ENCODE results near the gene MYO5C. TPM values are rescaled to one million over a fixed set of nuclear protein-coding genes. Genes with fewer than 3 reads are reported as not detected.

The MYO5C gene
- total RNA-seq, 6 donors from 2014 or later: 59.9 to 128 (median 84.5) TPM

DNA sequence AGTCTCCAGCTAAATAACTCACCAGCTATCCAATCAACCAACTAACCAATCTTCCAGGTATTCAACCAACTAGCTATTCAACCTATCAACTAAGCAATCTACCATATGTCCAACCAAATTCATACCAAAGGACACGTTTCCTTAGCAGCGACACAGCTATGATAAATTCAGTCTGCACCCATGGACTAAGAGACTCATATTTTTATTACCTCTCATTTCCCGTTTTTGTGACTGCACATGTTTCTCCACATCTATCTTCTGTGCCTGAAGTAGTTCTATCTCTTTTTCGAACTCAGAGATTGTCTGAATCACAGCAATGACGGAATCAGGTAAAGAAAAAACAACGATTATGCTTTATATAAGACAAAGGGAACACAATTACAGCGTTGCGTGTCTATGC lies 70.4 kb downstream of the MYO5C start:
- Histone ChIP-seq H3K36me3 (peaks cover 0 to 9% (median 4%) of the 10 kb centered on the region in 4 donors), H3K9me3 (no peaks in the 10 kb centered on the region), H3K4me3 (no peak overlapping the region), H3K27me3 (no peaks in the 10 kb centered on the region), H3K4me1 (no peaks in the 10 kb centered on the region), H3K27ac (no peak overlapping the region)
- ATAC-seq (ENCODE audit: low FRiP score in 2 of 2) (no peak), DNase-seq (no peak)
- TF ChIP-seq, protein P1, sequence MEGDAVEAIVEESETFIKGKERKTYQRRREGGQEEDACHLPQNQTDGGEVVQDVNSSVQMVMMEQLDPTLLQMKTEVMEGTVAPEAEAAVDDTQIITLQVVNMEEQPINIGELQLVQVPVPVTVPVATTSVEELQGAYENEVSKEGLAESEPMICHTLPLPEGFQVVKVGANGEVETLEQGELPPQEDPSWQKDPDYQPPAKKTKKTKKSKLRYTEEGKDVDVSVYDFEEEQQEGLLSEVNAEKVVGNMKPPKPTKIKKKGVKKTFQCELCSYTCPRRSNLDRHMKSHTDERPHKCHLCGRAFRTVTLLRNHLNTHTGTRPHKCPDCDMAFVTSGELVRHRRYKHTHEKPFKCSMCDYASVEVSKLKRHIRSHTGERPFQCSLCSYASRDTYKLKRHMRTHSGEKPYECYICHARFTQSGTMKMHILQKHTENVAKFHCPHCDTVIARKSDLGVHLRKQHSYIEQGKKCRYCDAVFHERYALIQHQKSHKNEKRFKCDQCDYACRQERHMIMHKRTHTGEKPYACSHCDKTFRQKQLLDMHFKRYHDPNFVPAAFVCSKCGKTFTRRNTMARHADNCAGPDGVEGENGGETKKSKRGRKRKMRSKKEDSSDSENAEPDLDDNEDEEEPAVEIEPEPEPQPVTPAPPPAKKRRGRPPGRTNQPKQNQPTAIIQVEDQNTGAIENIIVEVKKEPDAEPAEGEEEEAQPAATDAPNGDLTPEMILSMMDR (IDR thresholded peaks at IDR 0.05): no peak
- TF ChIP-seq POLR2A (IDR thresholded peaks at IDR 0.05): no peak
- TF ChIP-seq EP300 (IDR thresholded peaks at IDR 0.05): no peak
- TF ChIP-seq POLR2AphosphoS5 (IDR thresholded peaks at IDR 0.05): no peak
- WGBS, 2 donors: 83 to 87% methylated on average over 8 of the region's 8 CpGs

GRCh38 chr15:52224211-52224610 lies 71.4 kb downstream of the MYO5C start:
- no peak overlapping the region for H3K4me3 ChIP-seq
- WGBS, 2 donors: 89 to 91% methylated on average over 4 of the region's 4 CpGs
- no peak overlapping the region for H3K27ac ChIP-seq
- no peaks in the 10 kb centered on the region for H3K27me3 ChIP-seq
- no peak for TF ChIP-seq POLR2AphosphoS5 (IDR thresholded peaks at IDR 0.05)
- TF ChIP-seq POLR2A (IDR thresholded peaks at IDR 0.05): no peak
- TF ChIP-seq, protein P1 (IDR thresholded peaks at IDR 0.05): no peak
- no peak for TF ChIP-seq EP300 (IDR thresholded peaks at IDR 0.05)
- no peaks in the 10 kb centered on the region for H3K9me3 ChIP-seq
- no peak for DNase-seq
- H3K4me1 ChIP-seq: no peaks in the 10 kb centered on the region
- H3K36me3 ChIP-seq: peaks cover 0 to 12% (median 4%) of the 10 kb centered on the region in 4 donors
- ATAC-seq (ENCODE audit: low FRiP score in 2 of 2): no peak

GRCh38 chr15:52221730-52222129 lies 73.9 kb downstream of the MYO5C start:
- WGBS, 2 donors: 80 to 84% methylated on average over 5 of the region's 5 CpGs
- DNase-seq (no peak), ATAC-seq (ENCODE audit: low FRiP score in 2 of 2) (no peak)
- no peaks in the 10 kb centered on the region for H3K27me3 ChIP-seq
- no peak for TF ChIP-seq POLR2AphosphoS5 (IDR thresholded peaks at IDR 0.05)
- H3K27ac ChIP-seq: no peak overlapping the region
- H3K36me3 ChIP-seq: peaks cover 0 to 13% (median 6%) of the 10 kb centered on the region in 4 donors
- no peak overlapping the region for H3K4me3 ChIP-seq
- H3K4me1 ChIP-seq: no peaks in the 10 kb centered on the region
- H3K9me3 ChIP-seq: no peaks in the 10 kb centered on the region

GRCh38 chr15:52220937-52221660 lies 74.5 kb downstream of the MYO5C start:
- peaks cover 0 to 13% (median 6%) of the 10 kb centered on the region in 4 donors for H3K36me3 ChIP-seq
- no peak overlapping the region for H3K27ac ChIP-seq
- no peaks in the 10 kb centered on the region for H3K9me3 ChIP-seq
- no peak overlapping the region for H3K4me3 ChIP-seq
- DNase-seq (no peak), ATAC-seq (ENCODE audit: low FRiP score in 2 of 2) (no peak)
- TF ChIP-seq, protein P1 (IDR thresholded peaks at IDR 0.05): no peak
- TF ChIP-seq EP300 (IDR thresholded peaks at IDR 0.05) (no peak), POLR2AphosphoS5 (IDR thresholded peaks at IDR 0.05) (no peak), POLR2A (IDR thresholded peaks at IDR 0.05) (no peak)
- 74 to 75% methylated on average over 7 of the region's 7 CpGs for WGBS, 2 donors
- H3K4me1 ChIP-seq: no peaks in the 10 kb centered on the region
- H3K27me3 ChIP-seq: no peaks in the 10 kb centered on the region

GRCh38 chr15:52220251-52220650 lies 75.4 kb downstream of the MYO5C start:
- WGBS, 2 donors: 82 to 86% methylated on average over 6 of the region's 6 CpGs
- no peak for ATAC-seq (ENCODE audit: low FRiP score in 2 of 2)
- Histone ChIP-seq H3K27ac (no peak overlapping the region), H3K4me3 (no peak overlapping the region), H3K36me3 (peaks cover 0 to 13% (median 6%) of the 10 kb centered on the region in 4 donors), H3K4me1 (no peaks in the 10 kb centered on the region), H3K27me3 (no peaks in the 10 kb centered on the region), H3K9me3 (no peaks in the 10 kb centered on the region)
- no peak for TF ChIP-seq POLR2AphosphoS5 (IDR thresholded peaks at IDR 0.05)
- TF ChIP-seq, protein P1 (IDR thresholded peaks at IDR 0.05): no peak
- no peak for TF ChIP-seq EP300 (IDR thresholded peaks at IDR 0.05)
- TF ChIP-seq POLR2A (IDR thresholded peaks at IDR 0.05): no peak
- no peak for DNase-seq

Measured in upper lobe of left lung (tissue), 6 donors.